HepG2 (cell line): ENCODE data around the gene AFAP1L2. TPM values are rescaled to one million over a fixed set of nuclear protein-coding genes. Genes with fewer than 3 reads are reported as not detected.

Source experiments
- ATAC-seq: fragments of 200-7000 bp; cut with Tn5 transposase; 3 replicates; pipeline ENCODE4 v1.9.1; 2020; ENCODE audit warnings: mild to moderate bottlenecking, moderate library complexity
- BruUV-seq: library from RNA; stranded (reverse); fragments of 400-500 nt; replicated peaks from 2 replicates; lab custom pipeline; 2021; lab: Mats Ljungman, UMichigan
- CTCF ChIA-PET: fragments of 300-600 bp; formaldehyde crosslinking; extraction: SDS; loops from one replicate; lab custom pipeline; 2021; ENCODE audit warnings: low total read pairs, inconsistent platforms, low intra/inter-chr PET ratio; lab: Yijun Ruan, JAX
- POLR2A ChIA-PET: fragments of 350-600 bp; sonication (Branson Sonifier 250); formaldehyde crosslinking; loops from one replicate; lab custom pipeline; 2020; ENCODE audit warnings: antibody characterized with exemption, inconsistent platforms; lab: Yijun Ruan, JAX
- DNase-seq: peaks from one replicate; pipeline ENCODE4 v3.0.0-alpha.2; 2015; ENCODE audit warnings: low spot score
- FAIRE-seq: peaks from 3 replicates; lab custom pipeline; 2011; peaks lifted over from hg19 to GRCh38; lab: Jason Lieb, UNC
- H2AFZ ChIP-seq: one replicate; pipeline ENCODE4 v1.6.1; 2011; ENCODE audit warnings: low read length, inconsistent platforms
- H3K27ac ChIP-seq: fragments of 300-600 bp; 3 replicates; pipeline ENCODE4 v1.8.0; 2011; ENCODE audit warnings: mixed run types, mild to moderate bottlenecking, mixed read lengths, low read length, inconsistent platforms; ENCODE audit not compliant: insufficient read depth; ENCODE audit errors: extremely low read length
- H3K27me3 ChIP-seq, 2 experiments: fragments of 200-600 bp in 1 of 2; 2 replicates in 1 of 2; 3 replicates in 1 of 2; pipeline versions ENCODE4 v1.6.0 to v1.8.0; 2011; ENCODE audit warnings: low read length in 2 of 2, mild to moderate bottlenecking in 2 of 2, moderate library complexity in 2 of 2, inconsistent platforms in 1 of 2; ENCODE audit not compliant: insufficient read depth in 2 of 2, control insufficient read depth in 1 of 2
- H3K36me3 ChIP-seq, 2 experiments: fragments of 200-600 bp in 1 of 2; replicated peaks in 1 of 2; 2 replicates in 1 of 2; 3 replicates in 1 of 2; pipeline versions ENCODE4 v1.5.1 to v1.8.0; 2011; ENCODE audit warnings: low read length in 2 of 2, inconsistent platforms in 1 of 2; ENCODE audit not compliant: insufficient read depth in 2 of 2, control insufficient read depth in 1 of 2
- H3K4me1 ChIP-seq: 2 replicates; pipeline ENCODE4 v1.5.1; 2012; ENCODE audit warnings: low read length, inconsistent platforms; ENCODE audit not compliant: insufficient read depth
- H3K4me2 ChIP-seq: 2 replicates; pipeline ENCODE4 v1.6.0; 2011; ENCODE audit warnings: low read depth, low read length, inconsistent platforms
- H3K4me3 ChIP-seq, 3 experiments: fragments of 200-600 bp in 1 of 3; sonication (generic), shearing (Covaris generic) in 1 of 3; replicated peaks in 1 of 3; 2 replicates each; pipeline ENCODE4 v1.5.1; 2011 to 2016; ENCODE audit warnings: low read length in 3 of 3, inconsistent platforms in 2 of 3, low read depth in 2 of 3, mild to moderate bottlenecking in 2 of 3, control low read depth in 1 of 3, mixed read lengths in 1 of 3; ENCODE audit not compliant: insufficient read depth in 1 of 3
- H3K79me2 ChIP-seq: one replicate; pipeline ENCODE4 v1.6.1; 2011; ENCODE audit warnings: low read length, inconsistent platforms; ENCODE audit not compliant: insufficient read depth
- H3K9ac ChIP-seq: 2 replicates; pipeline ENCODE4 v1.6.0; 2011; ENCODE audit warnings: mild to moderate bottlenecking, low read depth, low read length, inconsistent platforms; ENCODE audit not compliant: insufficient read depth
- H3K9me3 ChIP-seq: 2 replicates; pipeline ENCODE4 v1.5.1; 2012; ENCODE audit warnings: mild to moderate bottlenecking, low read length
- H4K20me1 ChIP-seq: 2 replicates; pipeline ENCODE4 v1.6.0; 2011; ENCODE audit warnings: inconsistent platforms, mild to moderate bottlenecking, low read length, moderate library complexity; ENCODE audit not compliant: insufficient read depth
- NFE2L1 ChIP-seq: sonication (generic); formaldehyde crosslinking; IDR thresholded peaks from 2 replicates; pipeline ENCODE4 v1.4.0; 2020; ENCODE audit warnings: missing genetic modification reagents, mild to moderate bottlenecking, borderline replicate concordance
- SMYD3 ChIP-seq: sonication (generic); formaldehyde crosslinking; IDR thresholded peaks from 2 replicates; pipeline ENCODE4 v1.8.1; 2023; ENCODE audit warnings: mild to moderate bottlenecking, missing genetic modification reagents
- ZFP37 ChIP-seq: sonication (generic); formaldehyde crosslinking; IDR thresholded peaks from 2 replicates; pipeline ENCODE4 v1.4.0; 2020; ENCODE audit warnings: missing genetic modification reagents, borderline replicate concordance
- ZMYM2 ChIP-seq: sonication (generic); formaldehyde crosslinking; IDR thresholded peaks from 2 replicates; pipeline ENCODE4 v1.8.0; 2022; ENCODE audit warnings: mild to moderate bottlenecking, missing genetic modification reagents
- ZNF44 ChIP-seq: sonication (generic); formaldehyde crosslinking; IDR thresholded peaks from 2 replicates; pipeline ENCODE4 v1.5.1; 2020; ENCODE audit warnings: mild to moderate bottlenecking, missing genetic modification reagents
- ZNF678 ChIP-seq: sonication (generic); formaldehyde crosslinking; IDR thresholded peaks from 2 replicates; pipeline ENCODE4 v1.4.0; 2020; ENCODE audit warnings: mild to moderate bottlenecking, missing genetic modification reagents
- WGBS: methylation state at CpG from one replicate; pipeline ENCODE4 v1.1.6; 2017; ENCODE audit warnings: low lambda C conversion rate; 5-methylcytosine and 5-hydroxymethylcytosine counted together
- in situ Hi-C: cut with HindIII; loops from 2 replicates; pipeline ENCODE4 v1.10.0; 2017; ENCODE audit warnings: low pct_unique_long_range_greater_than_20kb; ENCODE audit not compliant: extremely low pct_ligation_motif_present
- intact Hi-C: fragments of 100-400 bp; cut with micrococcal nuclease; formaldehyde crosslinking; loops from one replicate; pipeline ENCODE4 v1.10.0; 2022; ENCODE audit not compliant: unreplicated experiment
- polyA plus RNA-seq, 8 experiments: library from polyadenylated mRNA; depleted of rRNA in 3 of 8; stranded (reverse) in 7 of 8; unstranded in 1 of 8; fragments of >200 nt; fragmentation: Illumina TruSeq in 4 of 8; extraction: Trizol in 4 of 8; gene quantifications; 2 replicates each; pipeline versions ENCODE4 v1.2.1 to v1.2.3, GENCODE V29; 2011 to 2016; ENCODE audit warnings: low read depth in 4 of 8, missing spikeins in 1 of 8, mixed read lengths in 1 of 8; ENCODE audit not compliant: insufficient read depth in 1 of 8
- total RNA-seq, 5 experiments: library from RNA; depleted of rRNA; stranded (reverse); fragments of >200 nt; fragmentation: Illumina TruSeq; extraction: Trizol; gene quantifications; 2 replicates each; pipeline ENCODE4 v1.2.3, GENCODE V29; 2016; ENCODE audit warnings: low read depth in 1 of 5
- TF ChIP-seq, protein P1 (sequence below): sonication (generic); formaldehyde crosslinking; IDR thresholded peaks from 2 replicates; pipeline ENCODE4 v1.8.0; 2022; ENCODE audit warnings: low read depth, missing genetic modification reagents
- TF ChIP-seq, protein P2 (sequence below): sonication (generic); formaldehyde crosslinking; conservative IDR thresholded peaks from 2 replicates; pipeline ENCODE4 v1.4.0; 2020; ENCODE audit warnings: missing genetic modification reagents
- TF ChIP-seq, protein P3 (sequence below): conservative IDR thresholded peaks from 2 replicates; pipeline ENCODE4 v1.6.1; 2018; ENCODE audit warnings: missing genetic modification reagents
- TF ChIP-seq, protein P4 (sequence below): sonication (generic); formaldehyde crosslinking; IDR thresholded peaks from 2 replicates; pipeline ENCODE4 v1.5.0; 2020; ENCODE audit warnings: mild to moderate bottlenecking, missing genetic modification reagents, borderline replicate concordance
- TF ChIP-seq, protein P5 (sequence below): IDR thresholded peaks from 2 replicates; pipeline ENCODE4 v1.6.1; 2016

Gene AFAP1L2
- total and polyA plus RNA-seq, 2 of the 13 experiments (the other 11 are each of a cell fraction or from before 2014, with no cell fraction given) = not detected

DNA sequence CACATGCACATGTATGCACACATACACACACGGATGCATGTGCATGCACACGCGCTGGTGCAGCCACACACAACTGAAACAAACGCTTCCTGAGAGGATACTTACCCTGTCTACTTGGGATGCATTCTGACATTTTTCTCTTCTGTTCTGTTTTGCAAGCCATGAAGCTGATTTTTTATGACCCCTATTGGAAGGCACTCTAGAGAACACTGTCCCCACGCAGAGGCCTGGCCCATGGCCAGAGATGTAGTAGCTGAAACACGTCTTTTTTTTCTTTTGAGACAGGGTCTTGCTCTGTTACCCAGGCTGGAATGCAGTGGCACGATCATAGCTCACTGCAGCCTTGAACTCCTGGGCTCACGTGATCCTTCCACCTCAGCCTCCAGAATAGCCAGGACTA, 117.4 kb downstream of the AFAP1L2 start:
- 35% methylated on average over 8 of the region's 8 CpGs for WGBS
- H4K20me1 ChIP-seq = no peaks in the 10 kb centered on the region
- no peak overlapping the region for H3K9ac ChIP-seq
- in situ Hi-C loops (no loop called here), intact Hi-C loops (no loop called here)
- no TSS peak for BruUV-seq
- DNase-seq = no peak
- ChIA-PET POLR2A (no interaction called here), CTCF (no interaction called here)
- H2AFZ ChIP-seq = no peak overlapping the region
- peaks cover 1 to 32% of the 10 kb centered on the region in 2 experiments; a peak in 4 of 5 replicates for H3K27me3 ChIP-seq
- H3K27ac ChIP-seq = no peak overlapping the region
- no peak for FAIRE-seq
- no peaks in the 10 kb centered on the region for H3K36me3 ChIP-seq
- ATAC-seq = no peak
- no peak overlapping the region for H3K4me2 ChIP-seq
- no peaks in the 10 kb centered on the region for H3K4me1 ChIP-seq
- no peaks in the 10 kb centered on the region for H3K9me3 ChIP-seq
- H3K4me3 ChIP-seq = no peak overlapping the region
- no peaks in the 10 kb centered on the region for H3K79me2 ChIP-seq
- no peak for TF ChIP-seq ZNF44 (CRISPR knock-in tag)
- TF ChIP-seq, protein P1, sequence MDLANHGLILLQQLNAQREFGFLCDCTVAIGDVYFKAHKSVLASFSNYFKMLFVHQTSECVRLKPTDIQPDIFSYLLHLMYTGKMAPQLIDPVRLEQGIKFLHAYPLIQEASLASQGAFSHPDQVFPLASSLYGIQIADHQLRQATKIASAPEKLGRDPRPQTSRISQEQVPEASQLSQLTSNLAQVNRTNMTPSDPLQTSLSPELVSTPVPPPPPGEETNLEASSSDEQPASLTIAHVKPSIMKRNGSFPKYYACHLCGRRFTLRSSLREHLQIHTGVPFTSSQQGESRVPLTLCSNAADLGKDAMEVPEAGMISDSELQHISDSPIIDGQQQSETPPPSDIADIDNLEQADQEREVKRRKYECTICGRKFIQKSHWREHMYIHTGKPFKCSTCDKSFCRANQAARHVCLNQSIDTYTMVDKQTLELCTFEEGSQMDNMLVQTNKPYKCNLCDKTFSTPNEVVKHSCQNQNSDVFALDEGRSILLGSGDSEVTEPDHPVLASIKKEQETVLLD (CRISPR knock-in tag) = no peak
- TF ChIP-seq ZFP37 (CRISPR knock-in tag) = no peak
- no peak for TF ChIP-seq ZNF678 (CRISPR knock-in tag)
- TF ChIP-seq, protein P2, sequence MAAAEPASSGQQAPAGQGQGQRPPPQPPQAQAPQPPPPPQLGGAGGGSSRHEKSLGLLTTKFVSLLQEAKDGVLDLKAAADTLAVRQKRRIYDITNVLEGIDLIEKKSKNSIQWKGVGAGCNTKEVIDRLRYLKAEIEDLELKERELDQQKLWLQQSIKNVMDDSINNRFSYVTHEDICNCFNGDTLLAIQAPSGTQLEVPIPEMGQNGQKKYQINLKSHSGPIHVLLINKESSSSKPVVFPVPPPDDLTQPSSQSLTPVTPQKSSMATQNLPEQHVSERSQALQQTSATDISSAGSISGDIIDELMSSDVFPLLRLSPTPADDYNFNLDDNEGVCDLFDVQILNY (CRISPR knock-in tag) = no peak
- TF ChIP-seq, protein P3, sequence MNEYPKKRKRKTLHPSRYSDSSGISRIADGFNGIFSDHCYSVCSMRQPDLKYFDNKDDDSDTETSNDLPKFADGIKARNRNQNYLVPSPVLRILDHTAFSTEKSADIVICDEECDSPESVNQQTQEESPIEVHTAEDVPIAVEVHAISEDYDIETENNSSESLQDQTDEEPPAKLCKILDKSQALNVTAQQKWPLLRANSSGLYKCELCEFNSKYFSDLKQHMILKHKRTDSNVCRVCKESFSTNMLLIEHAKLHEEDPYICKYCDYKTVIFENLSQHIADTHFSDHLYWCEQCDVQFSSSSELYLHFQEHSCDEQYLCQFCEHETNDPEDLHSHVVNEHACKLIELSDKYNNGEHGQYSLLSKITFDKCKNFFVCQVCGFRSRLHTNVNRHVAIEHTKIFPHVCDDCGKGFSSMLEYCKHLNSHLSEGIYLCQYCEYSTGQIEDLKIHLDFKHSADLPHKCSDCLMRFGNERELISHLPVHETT (CRISPR knock-in tag) = no peak
- TF ChIP-seq SMYD3 (CRISPR knock-in tag) = no peak
- TF ChIP-seq NFE2L1 (CRISPR knock-in tag) = no peak
- no peak for TF ChIP-seq ZMYM2 (CRISPR knock-in tag)
- TF ChIP-seq, protein P4, sequence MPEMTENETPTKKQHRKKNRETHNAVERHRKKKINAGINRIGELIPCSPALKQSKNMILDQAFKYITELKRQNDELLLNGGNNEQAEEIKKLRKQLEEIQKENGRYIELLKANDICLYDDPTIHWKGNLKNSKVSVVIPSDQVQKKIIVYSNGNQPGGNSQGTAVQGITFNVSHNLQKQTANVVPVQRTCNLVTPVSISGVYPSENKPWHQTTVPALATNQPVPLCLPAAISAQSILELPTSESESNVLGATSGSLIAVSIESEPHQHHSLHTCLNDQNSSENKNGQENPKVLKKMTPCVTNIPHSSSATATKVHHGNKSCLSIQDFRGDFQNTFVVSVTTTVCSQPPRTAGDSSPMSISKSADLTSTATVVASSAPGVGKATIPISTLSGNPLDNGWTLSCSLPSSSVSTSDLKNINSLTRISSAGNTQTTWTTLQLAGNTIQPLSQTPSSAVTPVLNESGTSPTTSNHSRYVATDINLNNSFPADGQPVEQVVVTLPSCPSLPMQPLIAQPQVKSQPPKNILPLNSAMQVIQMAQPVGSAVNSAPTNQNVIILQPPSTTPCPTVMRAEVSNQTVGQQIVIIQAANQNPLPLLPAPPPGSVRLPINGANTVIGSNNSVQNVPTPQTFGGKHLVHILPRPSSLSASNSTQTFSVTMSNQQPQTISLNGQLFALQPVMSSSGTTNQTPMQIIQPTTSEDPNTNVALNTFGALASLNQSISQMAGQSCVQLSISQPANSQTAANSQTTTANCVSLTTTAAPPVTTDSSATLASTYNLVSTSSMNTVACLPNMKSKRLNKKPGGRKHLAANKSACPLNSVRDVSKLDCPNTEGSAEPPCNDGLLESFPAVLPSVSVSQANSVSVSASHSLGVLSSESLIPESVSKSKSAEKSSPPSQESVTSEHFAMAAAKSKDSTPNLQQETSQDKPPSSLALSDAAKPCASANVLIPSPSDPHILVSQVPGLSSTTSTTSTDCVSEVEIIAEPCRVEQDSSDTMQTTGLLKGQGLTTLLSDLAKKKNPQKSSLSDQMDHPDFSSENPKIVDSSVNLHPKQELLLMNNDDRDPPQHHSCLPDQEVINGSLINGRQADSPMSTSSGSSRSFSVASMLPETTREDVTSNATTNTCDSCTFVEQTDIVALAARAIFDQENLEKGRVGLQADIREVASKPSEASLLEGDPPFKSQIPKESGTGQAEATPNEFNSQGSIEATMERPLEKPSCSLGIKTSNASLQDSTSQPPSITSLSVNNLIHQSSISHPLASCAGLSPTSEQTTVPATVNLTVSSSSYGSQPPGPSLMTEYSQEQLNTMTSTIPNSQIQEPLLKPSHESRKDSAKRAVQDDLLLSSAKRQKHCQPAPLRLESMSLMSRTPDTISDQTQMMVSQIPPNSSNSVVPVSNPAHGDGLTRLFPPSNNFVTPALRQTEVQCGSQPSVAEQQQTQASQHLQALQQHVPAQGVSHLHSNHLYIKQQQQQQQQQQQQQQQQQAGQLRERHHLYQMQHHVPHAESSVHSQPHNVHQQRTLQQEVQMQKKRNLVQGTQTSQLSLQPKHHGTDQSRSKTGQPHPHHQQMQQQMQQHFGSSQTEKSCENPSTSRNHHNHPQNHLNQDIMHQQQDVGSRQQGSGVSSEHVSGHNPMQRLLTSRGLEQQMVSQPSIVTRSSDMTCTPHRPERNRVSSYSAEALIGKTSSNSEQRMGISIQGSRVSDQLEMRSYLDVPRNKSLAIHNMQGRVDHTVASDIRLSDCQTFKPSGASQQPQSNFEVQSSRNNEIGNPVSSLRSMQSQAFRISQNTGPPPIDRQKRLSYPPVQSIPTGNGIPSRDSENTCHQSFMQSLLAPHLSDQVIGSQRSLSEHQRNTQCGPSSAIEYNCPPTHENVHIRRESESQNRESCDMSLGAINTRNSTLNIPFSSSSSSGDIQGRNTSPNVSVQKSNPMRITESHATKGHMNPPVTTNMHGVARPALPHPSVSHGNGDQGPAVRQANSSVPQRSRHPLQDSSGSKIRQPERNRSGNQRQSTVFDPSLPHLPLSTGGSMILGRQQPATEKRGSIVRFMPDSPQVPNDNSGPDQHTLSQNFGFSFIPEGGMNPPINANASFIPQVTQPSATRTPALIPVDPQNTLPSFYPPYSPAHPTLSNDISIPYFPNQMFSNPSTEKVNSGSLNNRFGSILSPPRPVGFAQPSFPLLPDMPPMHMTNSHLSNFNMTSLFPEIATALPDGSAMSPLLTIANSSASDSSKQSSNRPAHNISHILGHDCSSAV (CRISPR knock-in tag) = no peak
- TF ChIP-seq, protein P5, sequence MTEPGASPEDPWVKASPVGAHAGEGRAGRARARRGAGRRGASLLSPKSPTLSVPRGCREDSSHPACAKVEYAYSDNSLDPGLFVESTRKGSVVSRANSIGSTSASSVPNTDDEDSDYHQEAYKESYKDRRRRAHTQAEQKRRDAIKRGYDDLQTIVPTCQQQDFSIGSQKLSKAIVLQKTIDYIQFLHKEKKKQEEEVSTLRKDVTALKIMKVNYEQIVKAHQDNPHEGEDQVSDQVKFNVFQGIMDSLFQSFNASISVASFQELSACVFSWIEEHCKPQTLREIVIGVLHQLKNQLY (CRISPR knock-in tag) = no peak
